ENCODE results near the gene BRINP3.

The BRINP3 gene

DNA sequence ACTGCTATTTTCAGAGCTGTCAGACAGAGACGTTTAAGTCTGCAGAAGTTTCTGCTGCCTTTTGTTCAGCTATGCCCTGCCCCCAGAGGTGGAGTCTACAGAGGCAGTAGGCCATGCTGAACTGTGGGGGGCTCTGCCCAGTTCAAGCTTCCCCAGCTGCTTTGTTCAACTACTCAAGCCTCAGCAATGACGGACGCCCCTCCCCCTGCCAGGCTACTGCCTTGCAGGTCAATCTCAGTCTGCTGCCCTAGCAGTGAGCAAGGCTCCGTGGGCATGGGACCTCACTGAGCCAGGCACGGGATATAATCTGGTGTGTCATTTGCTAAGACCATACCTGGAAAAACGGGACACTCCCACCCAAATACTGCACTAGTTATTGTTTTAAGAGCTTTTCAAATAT, 219.7 kb downstream of the BRINP3 start (continued):
- TF ChIP-seq SP7 (tag by site-specific recombination; IDR thresholded peaks at IDR 0.05) (no peak), ZNF610 (tag by site-specific recombination; IDR thresholded peaks at IDR 0.05; ENCODE audit: borderline replicate concordance) (no peak), ZNF302 (tag by site-specific recombination; IDR thresholded peaks at IDR 0.05; ENCODE audit: low read depth) (no peak), HOXC10 (CRISPR knock-in tag; IDR thresholded peaks at IDR 0.05) (no peak), ZNF548 (tag by site-specific recombination; IDR thresholded peaks at IDR 0.05) (no peak)
- TF ChIP-seq, protein P1, sequence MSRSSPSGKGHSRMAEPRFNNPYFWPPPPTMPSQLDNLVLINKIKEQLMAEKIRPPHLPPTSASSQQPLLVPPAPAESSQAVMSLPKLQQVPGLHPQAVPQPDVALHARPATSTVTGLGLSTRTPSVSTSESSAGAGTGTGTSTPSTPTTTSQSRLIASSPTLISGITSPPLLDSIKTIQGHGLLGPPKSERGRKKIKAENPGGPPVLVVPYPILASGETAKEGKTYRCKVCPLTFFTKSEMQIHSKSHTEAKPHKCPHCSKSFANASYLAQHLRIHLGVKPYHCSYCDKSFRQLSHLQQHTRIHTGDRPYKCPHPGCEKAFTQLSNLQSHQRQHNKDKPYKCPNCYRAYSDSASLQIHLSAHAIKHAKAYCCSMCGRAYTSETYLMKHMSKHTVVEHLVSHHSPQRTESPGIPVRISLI (tag by site-specific recombination; IDR thresholded peaks at IDR 0.05) = no peak

DNA sequence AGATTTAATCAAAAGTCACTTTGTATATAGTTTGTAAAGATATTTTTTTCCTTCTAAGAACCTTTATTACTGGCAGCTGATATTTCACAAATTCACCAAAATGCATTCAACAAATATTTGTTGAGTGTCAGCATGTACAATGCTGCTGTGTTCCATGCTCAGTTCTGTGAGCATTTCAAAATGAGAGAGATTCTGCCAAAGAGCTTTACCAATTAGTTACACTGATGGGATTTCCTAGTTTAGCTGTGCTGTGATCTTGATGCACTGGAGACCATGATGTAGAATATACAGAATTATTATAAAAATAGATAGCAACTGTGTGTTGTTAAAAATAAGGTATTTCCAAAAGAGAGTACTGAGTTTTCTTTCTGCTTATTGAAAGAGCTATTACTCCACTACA, 225.6 kb downstream of the BRINP3 start:
- ChIA-PET POLR2A (no interaction called here), CTCF (no interaction called here)
- H3K4me1 ChIP-seq (ENCODE audit: control insufficient read depth, insufficient read depth, low read length) = no peaks in the 10 kb centered on the region
- no peaks in the 10 kb centered on the region for H3K36me3 ChIP-seq (ENCODE audit: control insufficient read depth in 2 of 2, insufficient read depth in 1 of 2, low read length in 2 of 2)
- H3K9me3 ChIP-seq (ENCODE audit: control insufficient read depth, insufficient read depth, low read depth, low read length) = no peaks in the 10 kb centered on the region
- no peak overlapping the region for H3K27ac ChIP-seq (ENCODE audit: extremely low read depth, low read depth, low read length)
- TF ChIP-seq, protein P2, sequence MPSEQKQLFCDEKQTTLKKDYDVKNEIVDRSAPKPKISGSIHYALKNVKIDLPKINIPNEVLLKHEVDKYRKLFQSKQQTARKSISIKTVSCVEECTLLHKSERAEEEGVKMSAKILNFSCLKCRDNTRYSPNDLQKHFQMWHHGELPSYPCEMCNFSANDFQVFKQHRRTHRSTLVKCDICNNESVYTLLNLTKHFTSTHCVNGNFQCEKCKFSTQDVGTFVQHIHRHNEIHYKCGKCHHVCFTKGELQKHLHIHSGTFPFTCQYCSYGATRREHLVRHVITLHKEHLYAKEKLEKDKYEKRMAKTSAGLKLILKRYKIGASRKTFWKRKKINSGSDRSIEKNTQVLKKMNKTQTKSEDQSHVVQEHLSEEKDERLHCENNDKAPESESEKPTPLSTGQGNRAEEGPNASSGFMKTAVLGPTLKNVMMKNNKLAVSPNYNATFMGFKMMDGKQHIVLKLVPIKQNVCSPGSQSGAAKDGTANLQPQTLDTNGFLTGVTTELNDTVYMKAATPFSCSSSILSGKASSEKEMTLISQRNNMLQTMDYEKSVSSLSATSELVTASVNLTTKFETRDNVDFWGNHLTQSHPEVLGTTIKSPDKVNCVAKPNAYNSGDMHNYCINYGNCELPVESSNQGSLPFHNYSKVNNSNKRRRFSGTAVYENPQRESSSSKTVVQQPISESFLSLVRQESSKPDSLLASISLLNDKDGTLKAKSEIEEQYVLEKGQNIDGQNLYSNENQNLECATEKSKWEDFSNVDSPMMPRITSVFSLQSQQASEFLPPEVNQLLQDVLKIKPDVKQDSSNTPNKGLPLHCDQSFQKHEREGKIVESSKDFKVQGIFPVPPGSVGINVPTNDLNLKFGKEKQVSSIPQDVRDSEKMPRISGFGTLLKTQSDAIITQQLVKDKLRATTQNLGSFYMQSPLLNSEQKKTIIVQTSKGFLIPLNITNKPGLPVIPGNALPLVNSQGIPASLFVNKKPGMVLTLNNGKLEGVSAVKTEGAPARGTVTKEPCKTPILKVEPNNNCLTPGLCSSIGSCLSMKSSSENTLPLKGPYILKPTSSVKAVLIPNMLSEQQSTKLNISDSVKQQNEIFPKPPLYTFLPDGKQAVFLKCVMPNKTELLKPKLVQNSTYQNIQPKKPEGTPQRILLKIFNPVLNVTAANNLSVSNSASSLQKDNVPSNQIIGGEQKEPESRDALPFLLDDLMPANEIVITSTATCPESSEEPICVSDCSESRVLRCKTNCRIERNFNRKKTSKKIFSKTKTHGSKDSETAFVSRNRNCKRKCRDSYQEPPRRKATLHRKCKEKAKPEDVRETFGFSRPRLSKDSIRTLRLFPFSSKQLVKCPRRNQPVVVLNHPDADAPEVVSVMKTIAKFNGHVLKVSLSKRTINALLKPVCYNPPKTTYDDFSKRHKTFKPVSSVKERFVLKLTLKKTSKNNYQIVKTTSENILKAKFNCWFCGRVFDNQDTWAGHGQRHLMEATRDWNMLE (tag by site-specific recombination; conservative IDR thresholded peaks at IDR 0.05; ENCODE audit: low read depth) = no peak
- TF ChIP-seq ZNF701 (tag by site-specific recombination; IDR thresholded peaks at IDR 0.05) (no peak), ZNF311 (tag by site-specific recombination; IDR thresholded peaks at IDR 0.05; ENCODE audit: borderline replicate concordance) (no peak), REPIN1 (tag by site-specific recombination; IDR thresholded peaks at IDR 0.05; ENCODE audit: low read depth) (no peak), ZNF785 (tag by site-specific recombination; IDR thresholded peaks at IDR 0.05) (no peak), ZNF133 (tag by site-specific recombination; IDR thresholded peaks at IDR 0.05) (no peak), ZNF433 (tag by site-specific recombination; IDR thresholded peaks at IDR 0.05; ENCODE audit: low read depth) (no peak), KLF7 (tag by site-specific recombination; IDR thresholded peaks at IDR 0.05; ENCODE audit: borderline replicate concordance) (no peak), HOXA7 (CRISPR knock-in tag; IDR thresholded peaks at IDR 0.05; ENCODE audit: borderline replicate concordance) (no peak), ZBTB48 (tag by site-specific recombination; IDR thresholded peaks at IDR 0.05) (no peak)
- TF ChIP-seq, protein P1 (tag by site-specific recombination; IDR thresholded peaks at IDR 0.05) = no peak
- H3K4me3 ChIP-seq (ENCODE audit: low read depth, low read length) = no peak overlapping the region

DNA sequence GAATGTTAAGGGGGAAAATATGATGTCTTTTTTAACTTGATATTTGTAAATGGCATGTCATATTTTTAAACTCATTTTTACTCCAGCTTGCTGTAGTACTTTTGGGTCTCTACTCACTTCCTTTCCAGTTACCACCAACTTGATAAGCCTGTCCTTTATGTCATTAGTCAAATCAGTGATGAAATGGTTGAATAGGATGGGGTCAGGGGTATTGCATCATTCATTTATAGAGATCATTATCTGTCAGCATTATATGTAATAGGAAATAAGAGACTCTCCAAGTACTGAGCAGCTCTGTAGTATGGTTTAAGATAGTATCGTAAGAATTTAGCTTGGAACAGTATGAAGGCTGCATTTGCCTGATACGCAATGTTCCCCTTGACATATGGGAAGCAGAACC, 227.3 kb downstream of the BRINP3 start:
- Histone ChIP-seq H3K4me3 (ENCODE audit: low read depth, low read length) (no peak overlapping the region), H3K9me3 (ENCODE audit: control insufficient read depth, insufficient read depth, low read depth, low read length) (no peaks in the 10 kb centered on the region), H3K36me3 (ENCODE audit: control insufficient read depth in 2 of 2, insufficient read depth in 1 of 2, low read length in 2 of 2) (no peaks in the 10 kb centered on the region), H3K4me1 (ENCODE audit: control insufficient read depth, insufficient read depth, low read length) (no peaks in the 10 kb centered on the region), H3K27ac (ENCODE audit: extremely low read depth, low read depth, low read length) (no peak overlapping the region)
- ChIA-PET CTCF (no interaction called here), POLR2A (no interaction called here)
- TF ChIP-seq KLF8 (tag by site-specific recombination; IDR thresholded peaks at IDR 0.05) (no peak), ZNF596 (tag by site-specific recombination; IDR thresholded peaks at IDR 0.05) (no peak), PRDM1 (tag by site-specific recombination; IDR thresholded peaks at IDR 0.05) (no peak), ZNF837 (tag by site-specific recombination; IDR thresholded peaks at IDR 0.05) (no peak), ZNF10 (tag by site-specific recombination; IDR thresholded peaks at IDR 0.05) (no peak), SCRT2 (tag by site-specific recombination; IDR thresholded peaks at IDR 0.05) (no peak), ZNF791 (tag by site-specific recombination; IDR thresholded peaks at IDR 0.05) (no peak), ZNF629 (tag by site-specific recombination; IDR thresholded peaks at IDR 0.05) (no peak)
- TF ChIP-seq, protein P3, sequence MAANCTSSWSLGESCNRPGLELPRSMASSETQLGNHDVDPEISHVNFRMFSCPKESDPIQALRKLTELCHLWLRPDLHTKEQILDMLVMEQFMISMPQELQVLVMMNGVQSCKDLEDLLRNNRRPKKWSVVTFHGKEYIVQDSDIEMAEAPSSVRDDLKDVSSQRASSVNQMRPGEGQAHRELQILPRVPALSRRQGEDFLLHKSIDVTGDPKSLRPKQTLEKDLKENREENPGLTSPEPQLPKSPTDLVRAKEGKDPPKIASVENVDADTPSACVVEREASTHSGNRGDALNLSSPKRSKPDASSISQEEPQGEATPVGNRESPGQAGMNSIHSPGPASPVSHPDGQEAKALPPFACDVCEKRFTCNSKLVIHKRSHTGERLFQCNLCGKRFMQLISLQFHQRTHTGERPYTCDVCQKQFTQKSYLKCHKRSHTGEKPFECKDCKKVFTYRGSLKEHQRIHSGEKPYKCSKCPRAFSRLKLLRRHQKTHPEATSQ (tag by site-specific recombination; IDR thresholded peaks at IDR 0.05) = no peak

Data from HEK293 (cell line).